ENCODE results near the gene NAMPT. TPM values are rescaled to one million over a fixed set of nuclear protein-coding genes. Genes with fewer than 3 reads are reported as not detected.

Gene NAMPT
- polyA plus RNA-seq, 12 donors, result 19.5 to 64.2 (median 25.8) TPM; not detected in 1

GRCh38 chr7:106278695-106279094, 6.1 kb downstream of the NAMPT start:
- no peak for DNase-seq

DNA sequence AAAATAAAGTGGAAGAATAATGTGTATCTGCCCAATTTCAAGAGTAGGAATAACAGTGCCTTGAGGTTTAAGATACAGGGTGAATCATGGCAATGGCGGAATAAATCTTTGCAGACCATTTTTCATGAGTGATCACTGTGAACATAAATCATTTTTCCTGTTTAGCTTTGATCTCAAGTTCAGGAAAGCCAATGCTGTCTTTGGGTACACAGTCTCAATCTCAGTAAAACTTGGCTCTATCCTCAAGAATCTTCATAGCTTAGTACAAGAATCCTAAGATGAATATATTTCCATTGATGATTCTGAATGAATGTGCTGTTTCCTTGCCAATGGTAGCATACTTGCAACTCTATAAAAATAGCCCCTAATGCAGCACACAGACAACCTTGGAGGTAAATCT, 6.8 kb downstream of the NAMPT start:
- no peak for DNase-seq

- no peak for DNase-seq
Observed at GRCh38 chr7:106276513-106276912, 8.3 kb downstream of the NAMPT start.

- DNase-seq, result no peak
Observed at GRCh38 chr7:106273009-106273668, 11.6 kb downstream of the NAMPT start.

DNA sequence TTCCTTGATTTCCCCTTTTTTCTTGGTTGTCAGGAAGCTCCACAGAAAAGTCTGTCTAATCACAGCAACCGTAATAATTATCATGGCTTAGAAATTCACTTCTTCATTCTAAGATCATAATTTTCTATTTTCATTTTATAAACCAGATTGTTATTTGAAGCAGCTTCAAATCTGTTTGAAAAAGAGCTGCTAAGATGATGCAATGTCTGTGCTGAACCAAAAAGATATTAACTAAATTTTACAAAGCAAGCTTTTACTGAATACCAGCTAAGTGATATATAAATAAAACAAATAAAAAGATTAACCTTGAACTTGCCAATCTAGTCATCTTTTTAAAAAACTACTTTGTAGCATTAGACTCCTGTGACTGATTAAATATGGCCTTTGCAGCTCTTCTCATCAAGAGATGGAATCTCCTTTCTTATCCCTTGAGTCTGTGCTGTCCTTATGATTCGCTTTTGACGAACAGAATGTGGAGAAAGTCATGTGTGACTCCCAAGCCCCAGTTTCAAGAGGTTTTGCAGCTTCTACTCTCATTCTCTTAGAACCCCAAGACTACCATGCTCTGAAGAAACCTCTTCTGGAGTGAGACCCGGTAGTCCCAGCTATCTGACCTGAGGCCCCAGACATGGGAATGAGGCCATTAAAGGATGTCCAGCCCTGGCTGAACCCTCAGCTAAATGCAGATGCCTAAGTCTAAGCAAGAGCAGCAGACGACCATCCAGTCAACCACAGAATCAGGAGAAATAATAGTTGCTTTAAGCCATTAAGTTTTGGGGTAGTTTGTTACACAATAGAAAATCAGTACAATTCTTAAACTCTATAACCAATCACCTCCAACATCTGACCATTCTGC, 14.4 kb downstream of the NAMPT start:
- DNase-seq, result no peak

GRCh38 chr7:106269254-106269961, 15.4 kb downstream of the NAMPT start:
- DNase-seq, result no peak

GRCh38 chr7:106265133-106265532, 19.6 kb downstream of the NAMPT start:
- no peak for DNase-seq

GRCh38 chr7:106262221-106262881, 22.4 kb downstream of the NAMPT start:
- DNase-seq, result no peak

DNA sequence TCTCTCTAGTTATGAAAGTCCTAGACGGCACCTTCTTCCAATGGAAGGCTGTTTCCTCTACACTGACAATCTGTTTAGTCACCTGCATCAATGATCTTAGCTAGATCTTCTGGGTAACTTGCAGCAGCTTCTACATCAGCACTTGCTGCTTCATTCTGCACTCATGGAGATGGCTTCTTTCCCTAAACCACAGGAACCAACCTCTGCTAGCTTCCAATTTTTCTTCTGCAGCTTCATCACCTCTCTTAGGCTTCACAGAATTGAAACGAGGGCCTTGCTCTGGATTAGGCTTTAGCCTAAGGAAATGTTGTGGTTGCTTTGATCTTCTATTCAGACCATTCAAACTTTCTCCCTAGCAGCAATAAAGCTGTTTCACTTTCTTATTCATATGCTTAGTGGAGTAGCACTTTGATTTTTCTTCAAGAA, 24.6 kb downstream of the NAMPT start:
- DNase-seq, result no peak

DNA sequence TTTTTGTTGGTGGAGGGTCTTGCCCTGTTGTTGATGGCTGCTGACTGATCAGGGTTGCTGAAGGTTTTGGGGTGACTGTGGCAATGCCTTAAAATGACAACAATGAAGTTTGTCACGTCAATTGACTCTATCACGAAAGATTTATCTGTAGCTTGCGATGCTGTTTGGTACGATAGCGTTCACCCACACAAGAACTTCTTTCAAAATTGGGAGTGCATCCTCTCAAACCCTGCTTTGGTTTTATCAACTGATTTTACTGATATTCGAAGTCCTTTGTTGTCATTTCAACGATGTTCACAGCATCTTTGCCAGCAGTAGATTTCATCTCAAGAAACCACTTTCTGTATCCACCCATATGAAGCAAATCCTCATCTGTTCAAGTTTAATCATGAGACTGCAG, 26.0 kb downstream of the NAMPT start:
- no peak for DNase-seq

DNA sequence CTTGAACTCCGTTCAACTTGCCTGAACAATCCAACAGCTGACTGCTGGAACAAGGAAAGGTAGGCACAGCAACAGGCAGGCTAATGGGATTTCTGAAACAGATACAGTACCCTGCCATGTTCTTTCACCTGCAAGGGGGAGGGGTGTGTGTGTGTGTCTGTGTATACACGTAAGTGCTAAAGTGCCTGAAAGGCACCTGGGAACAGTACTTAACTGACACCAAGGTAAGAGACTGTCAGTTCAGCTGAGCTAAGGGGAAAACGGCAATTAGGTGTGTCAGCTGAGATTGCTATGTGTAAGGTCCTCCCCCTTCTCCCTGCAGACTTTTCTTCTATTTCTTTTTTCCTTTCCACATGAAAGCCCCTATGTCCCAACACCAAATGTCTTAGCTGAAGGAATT, 27.0 kb downstream of the NAMPT start:
- no peak for DNase-seq

DNA sequence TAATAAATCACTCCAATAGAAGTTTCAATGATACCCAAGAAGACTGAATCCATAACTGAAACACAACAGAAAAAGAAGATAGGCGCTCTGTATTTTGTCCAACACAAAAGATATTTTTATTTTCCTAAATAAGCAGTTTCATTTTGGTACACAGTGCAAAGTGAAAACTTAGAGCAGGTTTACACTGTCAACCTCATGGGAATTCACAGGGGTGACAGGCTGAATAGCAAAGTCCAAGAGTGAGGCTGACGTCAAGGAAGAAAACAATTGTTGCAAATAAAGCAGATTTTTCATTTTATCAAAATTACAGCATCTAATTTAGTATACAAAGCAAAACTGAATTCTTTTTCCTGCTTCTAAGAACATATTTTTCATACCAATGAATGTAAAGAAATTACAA, 28.6 kb downstream of the NAMPT start:
- DNase-seq, result no peak

- no peak for DNase-seq
Observed at GRCh38 chr7:106255246-106255645, 29.5 kb downstream of the NAMPT start.

DNA sequence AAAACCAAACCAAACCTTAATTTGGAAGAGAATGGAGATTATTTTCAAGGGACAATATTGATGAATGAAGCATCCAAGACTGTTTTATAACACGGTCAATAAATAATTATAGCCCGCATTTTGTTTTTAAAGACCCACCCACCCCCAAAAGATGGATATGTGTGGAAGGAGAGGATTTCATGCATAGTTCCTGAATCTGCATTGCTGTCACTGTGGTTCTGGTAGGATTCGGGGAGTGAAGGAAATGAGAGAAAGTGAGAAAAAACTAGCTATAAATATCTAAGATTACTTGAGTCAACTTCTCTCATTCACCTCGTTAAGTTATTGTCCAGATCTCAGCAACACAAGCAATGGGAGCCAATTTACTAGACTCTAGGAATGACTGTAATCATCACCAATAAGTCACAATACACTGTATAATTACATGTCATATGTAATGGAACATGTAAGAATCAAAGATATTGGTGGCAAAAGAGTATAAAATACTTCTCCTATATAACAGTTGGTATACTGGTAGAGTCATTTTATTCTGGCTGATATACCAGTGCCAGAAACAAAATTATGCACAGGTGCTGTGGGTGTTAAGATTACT, 30.2 kb downstream of the NAMPT start:
- DNase-seq, result no peak

DNA sequence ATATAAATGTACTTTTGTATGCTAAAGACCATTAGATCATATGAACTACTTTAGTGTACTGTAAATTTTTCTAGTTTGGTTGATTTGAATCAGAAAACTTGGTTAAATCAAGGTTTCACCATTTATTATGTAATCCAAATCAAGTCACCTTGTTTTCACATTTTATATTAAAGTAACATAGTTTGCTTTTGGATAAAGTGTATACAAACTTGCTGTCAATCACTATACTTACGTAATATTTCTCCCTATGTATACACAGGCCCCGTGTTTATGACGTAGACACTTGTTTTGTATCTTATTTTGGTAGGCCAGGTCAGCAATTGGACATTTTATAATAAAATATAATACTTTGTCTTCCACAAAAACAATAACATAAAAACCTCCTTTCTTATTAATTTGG, 32.2 kb downstream of the NAMPT start:
- DNase-seq, result no peak

DNA sequence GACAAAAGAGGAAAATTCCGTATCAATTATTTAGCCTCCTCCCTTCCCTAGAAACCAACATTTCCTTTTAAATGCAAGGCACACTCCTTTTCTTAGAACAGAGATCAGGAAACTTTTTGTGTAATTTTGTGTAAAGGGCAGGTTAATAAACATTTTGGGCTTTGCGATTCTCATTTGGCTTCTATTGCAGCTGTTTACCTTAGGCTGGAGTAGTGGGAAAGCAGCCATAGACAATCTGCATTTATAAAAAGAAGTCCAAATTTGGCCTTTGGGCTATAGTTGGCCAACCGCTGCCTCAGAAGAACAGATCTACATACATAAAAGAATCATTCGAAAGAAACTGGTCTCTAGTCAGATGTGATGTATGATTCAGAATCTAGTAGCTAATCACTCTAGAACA, 35.3 kb downstream of the NAMPT start:
- no peak for DNase-seq

GRCh38 chr7:106248600-106248999, 36.2 kb downstream of the NAMPT start:
- no peak for DNase-seq

GRCh38 chr7:106247841-106248240, 36.9 kb downstream of the NAMPT start:
- no peak for DNase-seq

- DNase-seq, result no peak
Observed at GRCh38 chr7:106246902-106247711, 37.7 kb downstream of the NAMPT start.

GRCh38 chr7:106243893-106244292, 40.9 kb downstream of the NAMPT start:
- DNase-seq, result no peak

DNA sequence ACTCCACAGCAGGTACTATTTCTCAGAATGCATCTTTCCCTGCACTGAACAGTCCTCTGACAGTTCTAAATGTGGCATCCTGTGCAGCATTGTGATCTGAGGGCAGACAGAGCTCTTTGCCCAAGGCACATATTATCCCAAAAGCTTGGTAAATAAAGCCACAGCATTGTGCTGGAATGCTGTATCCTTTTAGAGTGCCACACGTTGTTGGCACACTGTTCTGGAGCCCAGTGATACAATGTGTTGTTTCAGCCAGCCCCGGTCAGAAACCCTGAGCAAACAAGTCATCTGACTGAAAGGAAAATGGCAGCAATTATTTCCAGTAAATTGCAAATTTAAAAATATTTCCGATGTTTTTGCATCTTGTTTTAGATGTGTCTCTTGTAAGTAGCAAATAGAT, 45.4 kb downstream of the NAMPT start:
- no peak for DNase-seq
